Epidermal melanocyte (primary cell): ENCODE measurements around the gene GALNTL6.
"Not testable (repeated sequence)": the region's sequence is repeated elsewhere in the genome, so short reads cannot be mapped to it uniquely, and the experiment has no call there.

Experiments used
- DNase-seq: peaks from one replicate; pipeline ENCODE4 v3.0.0; 2011; ENCODE audit warnings: low spot score; ENCODE audit not compliant: insufficient read length

The GALNTL6 gene

GRCh38 chr4:172858731-172859230 lies 1045.6 kb downstream of the GALNTL6 start:
- DNase-seq = no peak

GRCh38 chr4:172865103-172865502 lies 1051.9 kb downstream of the GALNTL6 start:
- DNase-seq = no peak

- no peak for DNase-seq
Observed at GRCh38 chr4:172865531-172866127, 1052.4 kb downstream of the GALNTL6 start.

- no peak for DNase-seq
Observed at GRCh38 chr4:172866421-172866820, 1053.2 kb downstream of the GALNTL6 start.

GRCh38 chr4:172867835-172868234 lies 1054.6 kb downstream of the GALNTL6 start:
- DNase-seq = no peak

- no peak for DNase-seq
Observed at GRCh38 chr4:172868271-172868670, 1055.1 kb downstream of the GALNTL6 start.

- DNase-seq = no peak
Observed at GRCh38 chr4:172869621-172870268, 1056.5 kb downstream of the GALNTL6 start.

GRCh38 chr4:172871381-172871780 lies 1058.2 kb downstream of the GALNTL6 start:
- no peak for DNase-seq

GRCh38 chr4:172874944-172875343 lies 1061.7 kb downstream of the GALNTL6 start:
- no peak for DNase-seq

GRCh38 chr4:172876394-172876793 lies 1063.2 kb downstream of the GALNTL6 start:
- DNase-seq = no peak

- no peak for DNase-seq
Observed at GRCh38 chr4:172881645-172882044, 1068.4 kb downstream of the GALNTL6 start.

- not testable (repeated sequence) for DNase-seq
Observed at GRCh38 chr4:172887358-172887757, 1074.2 kb downstream of the GALNTL6 start.

GRCh38 chr4:172887959-172888358 lies 1074.8 kb downstream of the GALNTL6 start:
- DNase-seq = no peak

GRCh38 chr4:172892300-172892699 lies 1079.1 kb downstream of the GALNTL6 start:
- DNase-seq = no peak

- DNase-seq = no peak
Observed at GRCh38 chr4:172895699-172896098, 1082.5 kb downstream of the GALNTL6 start.

GRCh38 chr4:172897046-172897445 lies 1083.8 kb downstream of the GALNTL6 start:
- no peak for DNase-seq

GRCh38 chr4:172898715-172899114 lies 1085.5 kb downstream of the GALNTL6 start:
- no peak for DNase-seq

GRCh38 chr4:172899861-172900260 lies 1086.7 kb downstream of the GALNTL6 start:
- DNase-seq = no peak

- no peak for DNase-seq
Observed at GRCh38 chr4:172900900-172901299, 1087.7 kb downstream of the GALNTL6 start.

- DNase-seq = not testable (repeated sequence)
Observed at GRCh38 chr4:172912468-172912867, 1099.3 kb downstream of the GALNTL6 start.

- not testable (repeated sequence) for DNase-seq
Observed at GRCh38 chr4:172917403-172917802, 1104.2 kb downstream of the GALNTL6 start.

GRCh38 chr4:172919269-172919668 lies 1106.1 kb downstream of the GALNTL6 start:
- no peak for DNase-seq
